GM12873 (cell line): ENCODE results near the gene SNAP47.

Experiments
- TF ChIP-seq, protein P1 (sequence below): IDR thresholded peaks from 2 replicates; pipeline ENCODE4 v1.5.1; 2012; ENCODE audit warnings: low read depth, mild to moderate bottlenecking, moderate library complexity, low read length, control low read depth; ENCODE audit not compliant: insufficient read depth; ENCODE audit errors: missing control alignments

SNAP47 gene

DNA sequence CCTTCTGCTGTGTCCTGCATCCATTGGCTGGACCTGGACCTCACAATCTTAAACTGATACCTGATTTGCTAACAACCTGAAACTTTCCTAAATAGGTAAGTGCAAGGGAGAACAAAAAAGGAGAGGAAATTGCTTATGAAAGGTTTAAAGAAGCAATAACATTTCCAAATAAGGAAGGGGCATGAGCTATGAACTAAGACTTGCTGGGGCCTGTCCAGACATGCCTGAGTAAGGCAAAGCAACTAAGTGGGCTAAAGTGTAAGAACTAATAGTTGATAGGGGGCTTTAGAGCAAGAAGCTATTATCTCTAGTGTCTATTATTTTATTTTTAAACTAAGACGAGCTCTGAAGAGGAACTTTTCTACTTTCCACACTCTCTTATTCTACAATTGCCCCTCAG lies 11.8 kb upstream of the SNAP47 start:
- TF ChIP-seq, protein P1, sequence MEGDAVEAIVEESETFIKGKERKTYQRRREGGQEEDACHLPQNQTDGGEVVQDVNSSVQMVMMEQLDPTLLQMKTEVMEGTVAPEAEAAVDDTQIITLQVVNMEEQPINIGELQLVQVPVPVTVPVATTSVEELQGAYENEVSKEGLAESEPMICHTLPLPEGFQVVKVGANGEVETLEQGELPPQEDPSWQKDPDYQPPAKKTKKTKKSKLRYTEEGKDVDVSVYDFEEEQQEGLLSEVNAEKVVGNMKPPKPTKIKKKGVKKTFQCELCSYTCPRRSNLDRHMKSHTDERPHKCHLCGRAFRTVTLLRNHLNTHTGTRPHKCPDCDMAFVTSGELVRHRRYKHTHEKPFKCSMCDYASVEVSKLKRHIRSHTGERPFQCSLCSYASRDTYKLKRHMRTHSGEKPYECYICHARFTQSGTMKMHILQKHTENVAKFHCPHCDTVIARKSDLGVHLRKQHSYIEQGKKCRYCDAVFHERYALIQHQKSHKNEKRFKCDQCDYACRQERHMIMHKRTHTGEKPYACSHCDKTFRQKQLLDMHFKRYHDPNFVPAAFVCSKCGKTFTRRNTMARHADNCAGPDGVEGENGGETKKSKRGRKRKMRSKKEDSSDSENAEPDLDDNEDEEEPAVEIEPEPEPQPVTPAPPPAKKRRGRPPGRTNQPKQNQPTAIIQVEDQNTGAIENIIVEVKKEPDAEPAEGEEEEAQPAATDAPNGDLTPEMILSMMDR = no peak

DNA sequence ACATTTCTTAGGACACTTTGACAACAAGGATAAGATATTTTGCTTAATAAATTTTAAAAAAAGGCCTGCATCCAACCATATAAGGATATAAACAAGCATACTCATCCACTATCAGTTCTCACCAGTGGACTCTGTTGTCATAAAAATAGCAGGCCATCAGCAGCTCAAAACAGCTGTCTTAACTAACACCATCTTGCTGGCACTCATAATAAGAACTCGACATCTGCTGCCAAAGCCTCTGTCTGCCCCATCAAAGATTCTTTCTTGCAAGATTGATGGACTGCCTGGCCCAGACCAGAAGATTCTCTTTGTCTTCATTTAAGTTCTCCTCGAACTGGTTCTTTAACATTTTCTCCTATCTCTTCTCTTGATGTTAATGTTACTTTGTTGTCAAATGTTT lies 10.2 kb upstream of the SNAP47 start:
- TF ChIP-seq, protein P1 = no peak

DNA sequence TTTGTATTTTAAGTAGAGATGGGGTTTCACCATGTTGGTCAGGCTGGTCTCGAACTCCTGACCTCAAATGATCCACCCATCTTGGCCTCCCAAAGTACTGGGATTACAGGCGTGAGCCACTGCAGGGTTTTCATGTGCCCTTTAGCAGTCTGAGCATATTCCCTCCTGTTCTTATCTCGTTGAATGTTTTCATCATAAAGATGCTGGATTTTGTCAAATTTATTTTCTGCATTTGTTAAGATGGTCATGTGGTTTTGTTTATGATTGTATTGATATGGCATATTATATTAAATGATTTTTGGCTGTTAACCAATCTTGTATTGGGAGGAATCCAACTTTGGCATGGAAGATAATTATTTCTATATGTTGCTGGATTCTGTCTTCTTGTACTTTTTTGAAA lies 8.9 kb upstream of the SNAP47 start:
- TF ChIP-seq, protein P1 = no peak

DNA sequence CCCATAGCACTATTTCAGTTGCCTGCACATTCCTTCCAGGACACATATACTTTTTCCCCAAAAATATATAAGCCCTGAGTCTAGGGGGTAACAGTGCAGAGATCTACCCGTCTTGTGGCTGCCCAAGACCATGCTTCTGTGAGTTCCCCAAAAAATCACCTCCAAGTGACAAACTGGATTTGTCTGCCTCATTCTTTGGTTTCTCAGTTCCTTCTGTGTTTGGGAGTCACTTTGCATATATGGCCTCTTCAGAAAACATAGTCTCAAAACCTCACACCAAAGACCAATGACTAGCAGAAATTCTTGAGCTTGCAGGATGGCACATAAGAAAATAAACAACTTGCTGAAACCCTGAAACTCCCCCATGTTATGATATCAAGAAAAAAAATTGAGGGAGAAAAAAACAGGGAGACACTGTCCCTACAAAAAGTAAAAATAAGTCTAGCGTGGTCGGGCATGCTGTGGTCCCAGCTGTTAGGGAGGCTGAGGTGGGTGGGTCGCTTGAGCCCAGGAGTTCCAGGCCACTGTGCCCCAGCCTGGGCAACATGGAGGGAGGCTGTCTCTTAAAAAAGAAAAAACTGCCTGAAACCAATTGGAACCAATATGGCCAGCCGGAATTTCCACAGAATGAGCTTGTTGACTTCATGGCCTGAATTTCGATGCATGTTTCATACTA lies 8.2 kb upstream of the SNAP47 start:
- TF ChIP-seq, protein P1 = no peak

DNA sequence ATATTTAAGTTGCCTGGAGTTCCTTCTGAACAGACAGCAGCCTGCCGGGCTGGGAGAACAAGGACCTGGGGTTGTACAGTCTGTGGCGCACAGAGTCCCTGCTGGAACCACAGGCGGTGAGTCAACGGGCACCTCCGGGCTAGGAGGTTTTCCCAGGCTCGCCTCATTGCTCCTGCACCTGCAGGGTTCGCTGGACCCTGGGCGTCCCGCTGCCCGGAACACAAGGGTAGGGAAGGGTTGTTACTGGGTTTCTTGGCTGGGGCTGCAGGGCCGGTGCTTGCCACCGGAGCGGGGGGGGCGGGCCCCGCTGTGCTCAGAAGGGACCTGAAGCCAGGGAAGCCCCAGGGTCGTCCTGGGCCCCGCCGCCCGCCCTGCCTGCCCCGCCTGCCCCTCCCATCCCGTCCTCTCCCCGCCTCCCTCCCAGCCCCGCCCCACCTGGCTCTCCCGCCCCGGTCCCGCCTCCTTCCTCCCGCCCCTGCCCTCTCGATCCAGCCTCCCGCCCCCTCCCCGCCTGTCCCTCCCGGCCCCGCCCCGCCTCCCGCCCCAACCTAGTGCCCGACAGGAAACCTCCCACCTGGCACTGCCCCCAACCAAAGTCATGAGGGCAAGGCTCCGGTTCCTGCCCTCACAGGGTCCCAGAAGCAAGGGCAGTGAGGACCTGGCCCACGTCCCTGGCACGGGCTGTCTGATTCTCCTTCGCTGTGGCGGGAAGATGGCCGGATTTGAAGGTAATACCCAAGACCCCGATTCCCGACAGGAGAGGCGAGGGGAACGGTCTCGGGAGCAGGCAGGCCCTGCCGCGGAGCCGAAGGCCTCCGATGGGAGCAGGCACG lies 7.0 kb upstream of the SNAP47 start:
- TF ChIP-seq, protein P1 = no peak

DNA sequence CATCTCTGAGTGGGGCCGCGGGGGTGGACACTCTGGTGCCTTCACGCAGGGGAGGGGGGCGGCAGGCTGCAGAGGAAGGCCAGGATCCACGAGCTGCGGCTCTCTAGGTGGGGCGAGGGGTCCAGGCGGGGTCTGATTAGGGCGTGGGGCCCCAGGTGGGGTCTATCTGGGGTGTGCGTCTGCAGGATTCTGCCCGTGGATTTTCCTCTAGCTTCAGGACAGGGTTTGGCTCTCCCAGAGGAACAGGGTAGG lies 6.4 kb upstream of the SNAP47 start:
- TF ChIP-seq, protein P1 = no peak

DNA sequence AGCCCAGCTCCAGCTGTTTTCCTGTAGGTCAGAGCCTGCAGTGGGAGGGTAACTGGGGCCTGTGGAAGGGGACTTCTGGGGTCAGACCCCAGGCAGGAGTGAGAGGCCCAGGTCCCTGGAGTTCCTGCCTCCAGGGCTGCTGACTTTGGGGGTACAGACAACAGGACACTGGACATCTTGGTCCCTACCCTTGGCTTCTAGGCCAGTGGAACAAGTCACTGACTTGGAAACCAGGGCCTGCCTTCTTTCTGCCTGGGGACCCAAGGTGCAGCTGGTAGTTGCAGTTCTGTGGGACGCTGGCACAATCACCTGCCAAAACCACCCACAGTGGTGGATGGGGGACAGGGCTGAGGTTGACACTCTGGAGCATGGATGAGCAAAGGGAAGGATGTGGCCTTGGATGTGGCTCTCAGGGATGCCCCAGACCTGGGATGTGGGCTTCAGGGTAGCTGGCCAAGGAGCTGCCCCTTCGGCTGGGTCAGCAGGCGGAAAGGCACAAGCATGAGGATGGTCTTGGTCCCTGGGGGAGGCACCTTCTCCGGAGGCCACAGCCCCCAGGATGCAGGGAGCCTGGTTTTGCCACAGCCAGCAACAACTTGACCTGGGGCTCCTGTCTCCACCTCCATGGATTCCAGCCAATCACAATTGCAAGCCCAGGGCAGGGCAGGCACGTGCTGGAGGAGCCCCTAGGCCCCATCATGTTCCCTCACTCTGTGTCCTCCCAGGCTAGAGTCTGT lies 5.9 kb upstream of the SNAP47 start:
- TF ChIP-seq, protein P1 = no peak
